GM12878 (cell line): Measurements from ENCODE around the gene ADAMTS18. TPM values are rescaled to one million over a fixed set of nuclear protein-coding genes. Genes with fewer than 3 reads are reported as not detected.

Experiments
- ATF3 ChIP-seq: IDR thresholded peaks from 2 replicates; pipeline ENCODE4 v1.6.1; 2011; ENCODE audit warnings: low read depth, mild to moderate bottlenecking, low read length, moderate library complexity, borderline replicate concordance; ENCODE audit errors: extremely low read depth
- EED ChIP-seq: sonication (generic); IDR thresholded peaks from 2 replicates; pipeline ENCODE4 v1.6.1; 2016; ENCODE audit warnings: antibody characterized with exemption, low read depth
- IKZF1 ChIP-seq: fragments of 450-650 bp; conservative IDR thresholded peaks from 2 replicates; pipeline ENCODE4 v1.6.1; 2017; ENCODE audit warnings: antibody characterized with exemption, mild to moderate bottlenecking
- IKZF2 ChIP-seq, 2 experiments: fragments of 450-650 bp; IDR thresholded peaks; 2 replicates each; pipeline ENCODE4 v1.6.1; 2017; ENCODE audit warnings: mild to moderate bottlenecking in 2 of 2, moderate library complexity in 2 of 2
- MEF2B ChIP-seq: fragments of 450-650 bp; IDR thresholded peaks from 2 replicates; pipeline ENCODE4 v1.6.1; 2018; ENCODE audit warnings: mild to moderate bottlenecking, moderate library complexity; ENCODE audit not compliant: partially characterized antibody, poor library complexity, severe bottlenecking
- NFIC ChIP-seq: IDR thresholded peaks from 2 replicates; pipeline ENCODE4 v1.6.1; 2012; ENCODE audit warnings: low read depth, mild to moderate bottlenecking, inconsistent platforms, low read length, moderate library complexity
- RBBP5 ChIP-seq: fragments of 200-600 bp; sonication (generic); conservative IDR thresholded peaks from 2 replicates; pipeline ENCODE4 v1.6.1; 2016
- RUNX3 ChIP-seq: IDR thresholded peaks from 2 replicates; pipeline ENCODE4 v1.6.1; 2012; ENCODE audit warnings: low read length, inconsistent platforms
- SP1 ChIP-seq: IDR thresholded peaks from one replicate; pipeline ENCODE4 v1.6.1; 2011; ENCODE audit warnings: low read depth, low read length
- TCF7 ChIP-seq: IDR thresholded peaks from 2 replicates; pipeline ENCODE4 v1.6.1; 2014; ENCODE audit warnings: antibody characterized with exemption, borderline replicate concordance
- ZNF592 ChIP-seq: fragments of 450-650 bp; IDR thresholded peaks from 2 replicates; pipeline ENCODE4 v1.6.1; 2017; ENCODE audit warnings: mild to moderate bottlenecking, moderate library complexity
- polyA plus RNA-seq, 11 experiments: library from polyadenylated mRNA; depleted of rRNA in 4 of 11; unstranded in 6 of 11; stranded (reverse) in 5 of 11; fragments of >200 nt; fragmentation: Nextera tagmentation in 4 of 11; fragmentation: Illumina TruSeq in 1 of 11; extraction: Ambion mirVana in 4 of 11; extraction: Trizol in 1 of 11; gene quantifications; 1 replicate in 1 of 11; 2 replicates in 10 of 11; pipeline versions ENCODE4 v1.2.1 to v1.2.3, GENCODE V29; 2011 to 2016; ENCODE audit warnings: inconsistent platforms in 2 of 11, missing spikeins in 2 of 11, low read depth in 1 of 11
- total RNA-seq, 4 experiments: library from RNA; depleted of rRNA in 3 of 4; stranded (reverse); fragments of >200 nt in 3 of 4; fragmentation: Illumina TruSeq in 1 of 4; extraction: Trizol in 1 of 4; gene quantifications; 2 replicates each; pipeline versions ENCODE4 v1.2.1 to v1.2.3, GENCODE V29; 2013 to 2021

The ADAMTS18 gene
- total and polyA plus RNA-seq, 10 of the 15 experiments (the other 5 are each of a cell fraction or from before 2014, with no cell fraction given) = not detected

- no peak for TF ChIP-seq ZNF592
- peak; percentile 83 for TF ChIP-seq RUNX3
- TF ChIP-seq RBBP5 = no peak
- peak; percentile 53 for TF ChIP-seq MEF2B
- peak; percentile 26; the same call in 1 of the 2 replicates for TF ChIP-seq EED
- peak; percentile 41; the same call in 1 of the 2 replicates for TF ChIP-seq IKZF1
- TF ChIP-seq SP1 = no peak
- no peak for TF ChIP-seq TCF7
- 0 out of 2 replicates have a peak, but pooled peaks have one; percentile 27 for TF ChIP-seq NFIC
- peak in 1 of 2 experiments; percentile 39; a peak in 2 of 4 replicates for TF ChIP-seq IKZF2 (IDR thresholded peaks at IDR 0.05)
- TF ChIP-seq ATF3 = no peak
Observed at GRCh38 chr16:77299395-77299794, 135.4 kb downstream of the ADAMTS18 start (continued).
